Measurements from ENCODE around the gene TBC1D22B. TPM values are rescaled to one million over a fixed set of nuclear protein-coding genes. Genes with fewer than 3 reads are reported as not detected.
A peak's percentile ranks its signal among the peaks of the same experiment; 100 is the strongest.

TBC1D22B gene
- total and polyA plus RNA-seq, 2 donors from 2014 or later = 9.7 to 12.8 TPM

DNA sequence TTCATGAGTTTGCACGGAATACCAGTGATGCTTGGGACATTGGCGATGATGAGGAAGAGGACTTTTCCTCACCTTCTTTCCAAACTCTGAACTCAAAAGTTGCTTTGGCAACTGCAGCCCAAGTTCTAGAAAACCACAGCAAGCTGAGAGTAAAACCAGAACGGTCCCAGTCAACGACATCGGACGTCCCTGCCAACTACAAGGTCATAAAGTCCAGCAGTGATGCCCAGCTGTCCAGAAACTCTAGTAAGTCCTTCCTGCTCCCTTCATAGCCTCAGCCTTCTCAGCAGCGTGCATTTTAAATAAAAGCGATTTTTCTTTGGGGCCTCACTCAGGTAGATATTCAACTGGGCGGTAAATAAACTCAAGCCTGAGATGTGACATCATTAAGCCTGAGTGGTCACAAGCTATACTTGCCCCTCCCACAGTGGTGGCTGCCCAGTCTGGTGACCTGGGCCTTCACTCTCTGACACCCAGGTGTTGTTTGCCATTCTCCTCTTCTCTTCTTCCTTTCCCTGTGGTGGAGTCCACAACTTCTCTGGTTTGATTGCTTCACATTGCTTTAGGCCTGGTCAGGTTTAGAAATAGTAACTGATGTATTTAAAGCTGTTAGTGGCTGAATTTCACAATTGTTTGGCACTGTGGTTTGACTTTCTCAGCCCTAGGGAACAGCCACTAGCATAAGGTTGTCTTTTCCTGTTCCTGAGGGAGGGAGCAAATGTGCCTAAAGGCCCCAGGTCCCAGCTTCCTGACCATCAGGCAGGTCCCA, 22.0 kb downstream of the TBC1D22B start:
- peaks cover 9 to 19% (median 18%) of the 10 kb centered on the region in 3 donors for H3K36me3 ChIP-seq (ENCODE audit: control insufficient read depth in 2 of 3, insufficient read depth in 3 of 3, low read length in 3 of 3)
- intact Hi-C loops (cut with DNase I) = no loop called here
- FAIRE-seq (no peak), DNase-seq (no peak)
- no peaks in the 10 kb centered on the region for H3K27me3 ChIP-seq (ENCODE audit: control insufficient read depth, insufficient read depth, low read length)
- H3K9ac ChIP-seq (ENCODE audit: low read length in 3 of 3) = no peak overlapping the region
- H3K27ac ChIP-seq (ENCODE audit: low read depth in 2 of 2, low read length in 2 of 2) = no peak overlapping the region
- no peak overlapping the region for H3K4me3 ChIP-seq (ENCODE audit: low read length in 3 of 3)
- H3K4me1 ChIP-seq (ENCODE audit: control insufficient read depth in 2 of 3, insufficient read depth in 2 of 3, low read depth in 1 of 3, low read length in 3 of 3) = peaks cover 0 to 24% (median 10%) of the 10 kb centered on the region in 3 donors
- no peaks in the 10 kb centered on the region for H3K9me3 ChIP-seq (ENCODE audit: control insufficient read depth in 2 of 3, insufficient read depth in 1 of 3, low read length in 3 of 3)
- TF ChIP-seq, protein P1, sequence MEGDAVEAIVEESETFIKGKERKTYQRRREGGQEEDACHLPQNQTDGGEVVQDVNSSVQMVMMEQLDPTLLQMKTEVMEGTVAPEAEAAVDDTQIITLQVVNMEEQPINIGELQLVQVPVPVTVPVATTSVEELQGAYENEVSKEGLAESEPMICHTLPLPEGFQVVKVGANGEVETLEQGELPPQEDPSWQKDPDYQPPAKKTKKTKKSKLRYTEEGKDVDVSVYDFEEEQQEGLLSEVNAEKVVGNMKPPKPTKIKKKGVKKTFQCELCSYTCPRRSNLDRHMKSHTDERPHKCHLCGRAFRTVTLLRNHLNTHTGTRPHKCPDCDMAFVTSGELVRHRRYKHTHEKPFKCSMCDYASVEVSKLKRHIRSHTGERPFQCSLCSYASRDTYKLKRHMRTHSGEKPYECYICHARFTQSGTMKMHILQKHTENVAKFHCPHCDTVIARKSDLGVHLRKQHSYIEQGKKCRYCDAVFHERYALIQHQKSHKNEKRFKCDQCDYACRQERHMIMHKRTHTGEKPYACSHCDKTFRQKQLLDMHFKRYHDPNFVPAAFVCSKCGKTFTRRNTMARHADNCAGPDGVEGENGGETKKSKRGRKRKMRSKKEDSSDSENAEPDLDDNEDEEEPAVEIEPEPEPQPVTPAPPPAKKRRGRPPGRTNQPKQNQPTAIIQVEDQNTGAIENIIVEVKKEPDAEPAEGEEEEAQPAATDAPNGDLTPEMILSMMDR (IDR thresholded peaks at IDR 0.05; ENCODE audit: borderline replicate concordance, extremely low read depth, insufficient read depth) = no peak

DNA sequence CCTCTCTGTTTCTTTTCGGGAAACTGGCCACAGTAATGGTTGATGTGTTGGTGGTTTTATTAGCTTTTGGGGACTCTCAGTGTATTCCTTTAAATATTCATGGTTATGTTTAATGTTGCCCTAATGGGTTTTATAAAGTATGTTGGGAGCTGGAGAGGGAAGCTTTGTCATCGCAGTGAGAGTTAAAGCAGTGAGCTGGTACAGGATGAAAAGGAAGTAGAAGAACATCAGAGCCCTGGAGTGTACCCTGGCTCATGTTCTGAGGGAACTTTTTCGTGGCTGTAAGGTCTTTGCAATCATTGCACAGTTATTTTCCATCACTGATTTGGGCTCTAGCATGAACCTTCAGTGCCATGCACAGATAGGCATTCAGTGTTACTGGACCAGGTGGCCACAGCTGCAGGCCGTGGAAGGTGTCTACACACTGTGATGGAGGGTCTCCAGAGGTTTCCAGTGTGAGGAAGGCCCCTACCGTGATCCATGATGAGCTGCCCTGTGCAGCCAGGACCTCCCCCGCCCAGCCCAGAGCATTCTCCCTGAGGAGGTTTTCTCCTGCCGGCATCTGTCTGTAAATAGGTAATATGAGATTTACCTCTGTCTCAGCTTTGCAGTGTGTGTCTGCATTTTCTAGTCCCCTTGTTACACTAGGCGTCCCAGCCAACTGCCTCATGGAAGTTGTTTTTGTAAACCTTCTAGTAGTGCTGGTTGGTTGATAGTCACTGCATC, 22.8 kb downstream of the TBC1D22B start:
- FAIRE-seq (no peak), DNase-seq (peak in 4 of 5 donors; percentile 52 to 74 (median 66))
- H3K27ac ChIP-seq (ENCODE audit: low read depth in 2 of 2, low read length in 2 of 2) = no peak overlapping the region
- intact Hi-C loops (cut with DNase I) = no loop called here
- H3K4me1 ChIP-seq (ENCODE audit: control insufficient read depth in 2 of 3, insufficient read depth in 2 of 3, low read depth in 1 of 3, low read length in 3 of 3) = peaks cover 0 to 21% (median 14%) of the 10 kb centered on the region in 3 donors
- H3K27me3 ChIP-seq (ENCODE audit: control insufficient read depth, insufficient read depth, low read length) = no peaks in the 10 kb centered on the region
- no peak overlapping the region for H3K9ac ChIP-seq (ENCODE audit: low read length in 3 of 3)
- peaks cover 12 to 23% (median 22%) of the 10 kb centered on the region in 3 donors for H3K36me3 ChIP-seq (ENCODE audit: control insufficient read depth in 2 of 3, insufficient read depth in 3 of 3, low read length in 3 of 3)
- TF ChIP-seq, protein P1 (IDR thresholded peaks at IDR 0.05; ENCODE audit: borderline replicate concordance, extremely low read depth, insufficient read depth) = no peak
- no peak overlapping the region for H3K4me3 ChIP-seq (ENCODE audit: low read length in 3 of 3)
- no peaks in the 10 kb centered on the region for H3K9me3 ChIP-seq (ENCODE audit: control insufficient read depth in 2 of 3, insufficient read depth in 1 of 3, low read length in 3 of 3)

DNA sequence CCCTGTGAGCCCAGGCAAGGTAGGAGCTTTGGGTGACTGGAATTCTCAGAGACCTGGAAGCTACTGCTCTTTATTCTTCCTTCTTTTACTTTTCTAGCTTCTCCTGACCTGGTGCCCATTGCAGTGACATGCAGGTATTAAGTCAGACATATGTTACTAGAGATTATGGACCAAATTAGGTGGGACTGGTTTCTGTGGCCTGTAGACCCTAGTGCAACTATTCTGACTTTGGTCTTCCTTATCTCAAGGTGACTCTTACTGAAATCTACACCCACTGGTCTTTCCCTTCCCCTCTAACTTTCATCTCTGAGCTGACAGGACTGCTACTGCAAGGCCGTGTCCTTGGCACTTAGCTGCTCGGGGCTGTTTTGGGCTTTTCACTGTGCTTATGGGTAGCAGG, 24.8 kb downstream of the TBC1D22B start:
- no peak for FAIRE-seq
- H3K27me3 ChIP-seq (ENCODE audit: control insufficient read depth, insufficient read depth, low read length) = no peaks in the 10 kb centered on the region
- H3K9ac ChIP-seq (ENCODE audit: low read length in 3 of 3) = no peak overlapping the region
- intact Hi-C loops (cut with DNase I) = no loop called here
- H3K4me3 ChIP-seq (ENCODE audit: low read length in 3 of 3) = no peak overlapping the region
- H3K9me3 ChIP-seq (ENCODE audit: control insufficient read depth in 2 of 3, insufficient read depth in 1 of 3, low read length in 3 of 3) = no peaks in the 10 kb centered on the region
- H3K27ac ChIP-seq (ENCODE audit: low read depth in 2 of 2, low read length in 2 of 2) = no peak overlapping the region
- H3K4me1 ChIP-seq (ENCODE audit: control insufficient read depth in 2 of 3, insufficient read depth in 2 of 3, low read depth in 1 of 3, low read length in 3 of 3) = peaks cover 0 to 18% (median 11%) of the 10 kb centered on the region in 3 donors
- DNase-seq = no peak
- TF ChIP-seq, protein P1 (IDR thresholded peaks at IDR 0.05; ENCODE audit: borderline replicate concordance, extremely low read depth, insufficient read depth) = no peak
- H3K36me3 ChIP-seq (ENCODE audit: control insufficient read depth in 2 of 3, insufficient read depth in 3 of 3, low read length in 3 of 3) = peaks cover 15 to 27% (median 27%) of the 10 kb centered on the region in 3 donors
